B cell (primary cell): ENCODE results near the gene SERPINE1.

ENCODE experiments used
- EZH2 ChIP-seq: IDR thresholded peaks from 2 replicates; pipeline ENCODE4 v1.6.1; 2012; ENCODE audit warnings: borderline replicate concordance, low read depth, mild to moderate bottlenecking, moderate library complexity, low read length; ENCODE audit not compliant: insufficient read depth, poor library complexity, severe bottlenecking
- TF ChIP-seq, protein P1 (sequence below): fragments of 200-600 bp; IDR thresholded peaks from one replicate; pipeline ENCODE4 v1.8.0; 2022; ENCODE audit warnings: antibody characterized with exemption, mild to moderate bottlenecking

DNA sequence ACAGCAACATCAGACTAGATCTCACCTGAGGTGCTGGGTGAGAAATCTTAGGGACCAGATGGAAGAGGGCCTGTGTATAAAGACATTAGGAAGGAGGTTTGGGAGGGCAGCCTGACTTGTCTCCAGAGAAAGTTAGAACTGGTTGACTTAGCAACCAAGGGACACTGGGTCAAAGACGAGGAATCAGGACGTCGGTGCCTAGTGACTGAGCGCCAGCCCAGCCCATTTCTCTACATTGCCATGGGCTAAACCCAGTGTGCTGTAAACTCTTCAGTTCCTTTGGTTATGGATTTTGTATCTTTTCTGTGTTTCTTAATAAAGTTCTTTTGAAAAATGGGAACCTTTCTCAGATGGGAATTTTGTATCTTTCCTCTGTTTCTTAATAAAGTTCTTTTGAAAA lies 29.3 kb upstream of the SERPINE1 start:
- TF ChIP-seq, protein P1, sequence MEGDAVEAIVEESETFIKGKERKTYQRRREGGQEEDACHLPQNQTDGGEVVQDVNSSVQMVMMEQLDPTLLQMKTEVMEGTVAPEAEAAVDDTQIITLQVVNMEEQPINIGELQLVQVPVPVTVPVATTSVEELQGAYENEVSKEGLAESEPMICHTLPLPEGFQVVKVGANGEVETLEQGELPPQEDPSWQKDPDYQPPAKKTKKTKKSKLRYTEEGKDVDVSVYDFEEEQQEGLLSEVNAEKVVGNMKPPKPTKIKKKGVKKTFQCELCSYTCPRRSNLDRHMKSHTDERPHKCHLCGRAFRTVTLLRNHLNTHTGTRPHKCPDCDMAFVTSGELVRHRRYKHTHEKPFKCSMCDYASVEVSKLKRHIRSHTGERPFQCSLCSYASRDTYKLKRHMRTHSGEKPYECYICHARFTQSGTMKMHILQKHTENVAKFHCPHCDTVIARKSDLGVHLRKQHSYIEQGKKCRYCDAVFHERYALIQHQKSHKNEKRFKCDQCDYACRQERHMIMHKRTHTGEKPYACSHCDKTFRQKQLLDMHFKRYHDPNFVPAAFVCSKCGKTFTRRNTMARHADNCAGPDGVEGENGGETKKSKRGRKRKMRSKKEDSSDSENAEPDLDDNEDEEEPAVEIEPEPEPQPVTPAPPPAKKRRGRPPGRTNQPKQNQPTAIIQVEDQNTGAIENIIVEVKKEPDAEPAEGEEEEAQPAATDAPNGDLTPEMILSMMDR, result no peak
- no peak for TF ChIP-seq EZH2
